22Rv1 (cell line): ENCODE measurements around the gene UBQLN1.

Source experiments
- CTCF ChIP-seq: fragments of 450-650 bp; IDR thresholded peaks from 2 replicates; pipeline ENCODE4 v1.5.1; 2017; ENCODE audit warnings: mild to moderate bottlenecking
- ZFX ChIP-seq: fragments of 450-650 bp; IDR thresholded peaks from 2 replicates; pipeline ENCODE4 v1.6.1; 2017; ENCODE audit warnings: antibody characterized with exemption, borderline replicate concordance

- TF ChIP-seq CTCF (peak; percentile 25), ZFX (no peak)
These were observed 879 bp upstream of the UBQLN1 start for GRCh38 chr9:83708515-83709158.
